Measurements from ENCODE around the gene SSBP3.
A peak's percentile ranks its signal among the peaks of the same experiment; 100 is the strongest.
"Not testable (repeated sequence)": the region's sequence is repeated elsewhere in the genome, so short reads cannot be mapped to it uniquely, and the experiment has no call there.

Gene SSBP3

DNA sequence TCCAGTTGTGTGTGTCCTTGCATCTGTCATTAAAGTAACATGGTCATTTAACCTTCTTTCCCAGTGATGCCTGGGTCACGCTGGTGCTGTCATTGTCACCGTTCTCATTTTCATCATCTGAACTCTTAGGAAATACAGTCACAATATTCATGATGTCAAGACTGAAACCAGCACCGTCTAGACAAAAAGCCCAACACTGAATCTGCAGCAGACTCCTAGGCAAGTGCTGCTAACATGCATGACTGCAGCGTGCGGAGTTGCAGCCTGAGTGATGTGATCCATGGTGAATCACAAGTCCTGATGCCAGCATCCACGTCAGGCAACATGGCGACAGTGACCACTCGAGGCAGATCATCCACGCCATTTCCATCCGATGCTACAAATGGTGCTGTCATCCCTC, 168.6 kb downstream of the SSBP3 start:
- no peak for DNase-seq

DNA sequence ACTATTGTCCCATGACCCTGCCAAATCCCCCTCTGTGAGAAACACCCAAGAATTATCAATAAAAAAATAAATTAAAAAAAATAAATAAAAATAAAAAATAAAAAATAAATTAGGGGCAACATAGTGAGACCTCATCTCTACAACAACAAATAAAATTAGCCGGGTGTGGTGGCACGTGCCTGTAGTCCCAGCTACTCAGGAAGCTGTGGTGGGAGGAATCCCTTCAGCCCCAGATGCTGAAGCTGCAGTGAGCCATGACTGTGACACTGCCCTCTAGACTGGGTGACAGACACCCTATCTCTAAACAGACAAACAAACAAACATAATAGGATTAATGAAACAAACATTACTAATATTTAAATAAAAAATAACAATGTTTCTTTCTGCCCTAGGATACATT, 171.9 kb downstream of the SSBP3 start:
- DNase-seq, result no peak

DNA sequence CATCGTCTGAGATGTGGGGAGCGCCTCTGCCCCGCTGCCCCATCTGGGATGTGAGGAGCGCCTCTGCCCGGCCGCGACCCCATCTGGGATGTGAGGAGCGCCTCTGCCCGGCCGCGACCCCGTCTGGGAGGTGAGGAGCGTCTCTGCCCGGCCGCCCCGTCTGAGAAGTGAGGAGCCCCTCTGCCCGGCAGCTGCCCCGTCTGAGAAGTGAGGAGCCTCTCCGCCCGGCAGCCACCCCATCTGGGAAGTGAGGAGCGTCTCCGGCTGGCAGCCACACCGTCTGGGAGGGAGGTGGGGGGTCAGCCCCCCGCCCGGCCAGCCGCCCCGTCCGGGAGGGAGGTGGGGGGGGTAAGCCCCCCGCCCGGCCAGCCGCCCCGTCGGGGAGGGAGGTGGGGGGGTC, 173.0 kb downstream of the SSBP3 start:
- DNase-seq, result not testable (repeated sequence)

DNA sequence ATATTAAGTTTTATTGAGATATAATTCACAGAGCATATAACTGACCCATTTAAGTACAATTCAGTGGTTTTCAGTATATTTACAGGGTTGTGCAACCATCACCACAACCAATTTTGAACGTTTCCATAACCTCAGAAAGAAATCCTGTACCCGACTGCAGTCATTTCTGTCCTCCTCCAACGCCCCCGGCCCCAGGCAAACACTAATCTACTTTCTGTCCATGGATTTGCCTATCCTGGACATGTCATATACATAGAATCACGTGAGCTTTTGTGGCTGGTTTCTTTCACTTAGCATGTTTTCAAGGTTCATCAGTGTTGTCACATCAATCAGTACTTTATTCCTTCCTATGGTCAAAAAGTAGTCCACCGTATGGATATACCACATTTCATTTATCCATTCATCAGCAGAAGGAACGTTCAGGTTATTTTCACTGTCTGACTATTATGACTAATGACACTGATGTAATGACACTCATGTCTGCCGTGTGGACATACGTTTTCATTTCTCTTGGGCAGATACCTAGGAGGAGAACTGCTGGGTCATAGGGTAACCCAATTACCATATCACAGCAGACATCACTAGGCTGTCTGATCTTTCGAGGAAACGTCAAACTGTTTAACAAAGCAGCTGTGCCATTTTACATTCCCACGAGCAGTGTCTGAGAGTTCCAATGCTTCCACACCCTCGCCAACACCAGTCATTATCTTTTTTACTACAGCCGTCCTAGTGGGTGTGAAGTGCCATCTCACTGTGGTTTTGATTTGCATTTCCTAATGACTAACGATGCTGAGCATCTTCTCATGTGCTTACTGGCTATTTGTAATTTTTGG, 175.5 kb downstream of the SSBP3 start:
- no peak for DNase-seq

DNA sequence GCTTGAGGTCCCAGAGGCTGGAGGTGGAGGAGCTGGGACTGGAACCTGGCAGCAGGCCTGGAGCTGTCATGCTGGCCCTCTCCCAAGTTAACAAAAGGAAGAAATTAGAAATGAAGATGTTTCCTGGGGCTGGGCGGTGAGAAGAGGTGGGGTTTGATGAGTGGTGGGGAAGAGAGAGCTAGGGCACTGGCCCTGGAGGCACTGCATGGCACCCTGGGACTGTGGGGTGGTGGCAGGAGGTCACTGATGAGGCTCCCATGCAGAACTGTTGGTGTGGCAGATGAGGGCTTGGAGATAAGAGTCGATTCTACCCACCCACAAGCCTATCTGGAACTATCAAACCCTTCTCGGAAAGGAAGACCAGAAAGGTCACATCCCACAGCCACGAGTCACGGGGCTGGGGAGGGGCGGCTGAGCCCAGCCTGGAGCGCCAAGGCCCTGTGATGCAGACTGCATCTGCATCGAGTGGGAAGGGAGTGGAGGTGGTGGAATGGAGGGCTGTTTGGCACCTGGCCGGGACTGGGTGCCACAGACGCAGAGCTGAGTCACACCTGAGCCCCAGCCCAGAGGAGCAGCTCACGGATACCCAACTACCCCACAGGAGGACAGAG, 176.8 kb downstream of the SSBP3 start:
- DNase-seq, result peak; percentile 61

DNA sequence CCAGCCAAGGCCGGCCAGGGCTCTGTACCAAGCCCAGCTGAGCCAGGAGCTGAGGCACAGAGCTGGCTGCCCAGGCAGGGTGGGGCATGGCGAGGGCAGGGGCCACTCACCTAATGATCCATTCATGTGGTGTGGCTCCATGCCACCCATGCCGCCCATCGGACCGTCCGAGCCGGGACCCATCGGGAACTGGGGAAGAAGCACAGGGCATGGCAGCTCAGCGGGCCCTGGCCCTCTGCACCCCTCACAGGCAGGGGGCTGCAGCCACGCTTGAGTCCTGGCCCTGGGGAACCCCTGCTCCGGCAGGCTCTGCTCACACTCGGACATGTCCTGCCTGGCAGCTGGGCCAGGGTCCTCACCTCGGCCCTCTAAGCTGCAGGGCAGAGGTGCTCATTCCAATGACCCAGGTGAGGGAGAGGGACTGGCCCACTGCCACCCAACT, 177.5 kb downstream of the SSBP3 start:
- no peak for DNase-seq

DNA sequence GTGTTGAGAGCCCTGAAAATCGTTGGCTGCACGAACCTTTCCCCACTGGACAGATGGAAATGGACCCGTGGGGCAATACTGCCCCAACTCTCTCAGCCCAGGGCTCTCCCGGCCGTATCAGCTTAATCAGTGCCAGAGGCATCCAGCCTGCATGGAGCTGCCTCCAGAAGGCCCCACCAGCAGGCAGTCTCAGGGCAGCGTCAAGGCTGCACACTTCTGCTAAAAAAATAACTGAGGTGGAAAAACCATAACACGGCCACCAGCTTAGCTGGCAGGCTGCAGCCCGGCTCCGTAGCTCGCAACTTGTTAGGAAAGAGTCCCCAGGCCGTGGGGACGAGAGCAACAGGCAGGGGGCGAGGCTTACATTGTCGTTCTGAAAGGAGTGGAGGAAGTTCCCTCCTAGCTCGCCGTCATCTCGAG, 178.3 kb downstream of the SSBP3 start:
- no peak for DNase-seq

DNA sequence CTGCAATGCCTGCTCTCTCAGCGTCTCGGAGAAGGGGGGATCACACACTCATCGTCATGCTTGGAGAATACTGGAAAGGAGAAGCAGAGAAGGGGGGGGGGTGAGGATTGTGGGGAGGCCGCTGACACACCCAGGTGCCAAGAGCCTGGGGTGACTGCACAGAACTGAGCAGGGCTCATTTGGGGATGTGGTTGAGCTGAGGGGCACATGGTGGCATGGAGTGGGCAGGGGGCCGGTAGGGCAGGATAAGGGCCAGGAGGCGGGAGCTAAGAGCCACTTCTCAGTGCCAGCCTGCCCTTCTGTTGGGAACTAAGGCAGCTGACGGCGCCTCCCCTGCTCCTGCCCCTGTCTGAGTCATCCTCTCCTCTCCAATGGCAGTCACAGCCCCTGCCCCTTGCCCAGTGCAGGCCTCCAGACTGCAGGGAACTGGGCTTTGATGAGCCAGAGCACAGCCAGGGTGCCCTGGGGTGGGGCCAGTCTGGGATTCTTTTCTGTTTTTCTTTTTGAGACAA, 179.0 kb downstream of the SSBP3 start:
- DNase-seq, result peak; percentile 75

DNA sequence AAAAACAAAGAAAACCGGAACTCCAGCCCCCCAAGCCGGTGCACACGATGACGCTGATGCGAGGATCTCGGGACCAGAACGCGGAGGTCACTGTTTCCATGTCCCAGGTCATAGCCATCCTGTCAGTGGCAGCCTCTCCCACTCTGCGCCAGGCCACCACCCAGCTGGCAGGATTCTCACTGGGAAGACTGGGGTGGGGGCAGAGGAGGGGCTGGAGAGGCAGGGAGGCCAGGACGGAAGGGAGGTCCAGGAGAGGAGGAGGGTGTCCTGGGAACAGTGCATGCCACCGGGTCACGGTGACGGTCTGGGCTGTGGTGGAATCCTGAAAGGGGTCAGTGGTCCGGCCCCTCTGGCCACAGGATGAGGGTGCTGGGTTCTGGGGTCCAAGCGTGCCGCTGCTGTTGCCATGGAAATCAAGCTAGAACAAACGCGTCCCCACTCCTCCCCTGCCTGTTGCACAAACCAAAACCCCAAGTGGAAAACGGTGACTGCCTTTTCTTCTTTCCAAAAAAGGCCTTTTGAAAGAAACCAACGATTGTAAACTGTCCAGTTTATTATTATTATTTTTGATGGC, 180.1 kb downstream of the SSBP3 start:
- DNase-seq, result no peak

DNA sequence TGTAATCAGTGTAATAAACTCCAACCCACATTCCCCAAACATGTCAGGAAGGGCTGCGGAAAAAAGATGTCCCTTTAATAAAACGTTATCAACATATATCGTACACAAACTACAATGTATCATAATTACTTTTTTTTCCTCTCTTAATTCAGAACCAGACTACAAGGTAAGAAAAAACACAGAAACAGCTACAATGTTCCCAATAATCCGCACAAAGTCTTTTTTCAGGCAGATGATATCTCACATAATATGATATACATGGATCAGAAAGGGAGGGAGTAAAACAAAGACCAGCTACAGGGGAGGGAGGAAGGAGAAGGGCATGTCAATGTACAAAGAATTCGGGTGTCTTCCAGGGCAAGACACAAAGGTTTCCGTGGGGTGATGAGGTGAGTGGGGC, 180.8 kb downstream of the SSBP3 start:
- DNase-seq, result no peak

DNA sequence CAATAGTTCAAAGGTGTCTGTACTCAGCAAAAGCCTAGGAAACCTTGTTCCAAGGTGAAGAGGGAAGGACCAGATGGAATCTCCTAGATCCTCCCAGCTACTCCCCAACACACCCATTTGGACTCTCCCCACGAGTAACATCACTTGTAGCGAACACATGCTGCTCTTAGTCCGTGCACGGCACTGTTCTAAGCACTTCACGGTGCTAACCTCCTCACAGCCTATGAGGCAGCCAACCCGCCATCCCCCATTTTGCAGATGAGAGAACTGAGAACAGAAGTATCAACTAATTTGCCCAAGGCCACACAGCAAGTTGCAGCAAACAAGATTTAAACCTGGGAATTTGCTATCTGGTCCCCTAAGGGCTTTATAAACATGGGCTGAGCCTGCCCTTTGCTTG, 182.0 kb downstream of the SSBP3 start:
- no peak for DNase-seq

DNA sequence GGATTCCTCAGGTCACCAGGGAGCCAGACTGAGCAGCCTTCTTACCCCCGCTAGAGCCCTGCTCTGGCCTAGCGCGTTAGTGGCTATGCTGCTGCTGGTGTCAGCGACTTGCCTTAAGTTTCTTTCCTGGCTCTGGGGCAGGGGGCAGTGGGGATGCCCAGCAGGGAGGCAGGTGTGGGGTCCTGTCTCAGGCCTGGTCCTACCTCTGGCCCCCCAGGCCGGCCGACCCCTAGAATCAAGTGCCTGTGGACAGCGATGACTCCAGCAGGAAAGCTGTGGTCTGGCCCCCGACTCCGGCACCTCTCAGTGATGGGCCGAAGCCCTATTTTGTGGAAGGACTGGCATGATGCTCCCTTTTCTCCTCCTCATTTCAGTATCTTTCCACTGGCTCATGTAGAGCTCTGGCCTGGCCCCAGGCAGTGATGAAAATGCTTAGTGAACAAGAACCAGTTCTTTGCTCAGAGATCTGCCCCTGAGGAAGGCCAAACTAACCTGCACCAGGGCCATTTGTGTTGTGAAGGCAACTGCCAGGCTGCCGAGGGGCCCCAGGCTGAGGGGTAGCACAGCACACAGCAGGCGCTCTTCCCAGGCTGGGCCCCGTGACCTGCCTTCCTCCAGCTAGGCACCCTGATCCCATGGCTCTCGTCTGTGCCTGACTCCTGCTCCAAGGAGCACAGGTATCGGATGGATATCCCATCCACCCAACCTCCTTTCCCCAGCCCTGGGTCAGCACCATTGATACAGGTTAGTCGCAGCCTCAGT, 182.6 kb downstream of the SSBP3 start:
- no peak for DNase-seq

DNA sequence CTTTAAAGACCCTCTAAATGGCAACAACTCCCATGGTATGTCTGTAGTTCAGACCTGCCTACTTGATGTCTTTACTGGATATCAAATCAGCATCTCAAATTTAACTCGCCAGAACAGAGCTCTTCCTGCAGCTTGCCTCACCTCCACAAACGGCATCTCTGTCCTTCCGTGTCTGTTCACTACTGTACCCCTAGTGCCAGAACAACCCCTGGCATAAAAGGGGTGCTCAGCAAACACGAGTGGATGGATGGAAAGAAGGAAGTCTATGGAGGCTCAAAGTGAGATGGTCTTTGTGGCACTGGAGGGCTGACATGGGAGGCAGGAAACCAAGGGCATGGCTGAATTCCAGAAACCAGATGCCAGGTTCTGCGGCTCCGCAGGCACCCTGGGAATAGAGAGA, 183.5 kb downstream of the SSBP3 start:
- DNase-seq, result no peak

DNA sequence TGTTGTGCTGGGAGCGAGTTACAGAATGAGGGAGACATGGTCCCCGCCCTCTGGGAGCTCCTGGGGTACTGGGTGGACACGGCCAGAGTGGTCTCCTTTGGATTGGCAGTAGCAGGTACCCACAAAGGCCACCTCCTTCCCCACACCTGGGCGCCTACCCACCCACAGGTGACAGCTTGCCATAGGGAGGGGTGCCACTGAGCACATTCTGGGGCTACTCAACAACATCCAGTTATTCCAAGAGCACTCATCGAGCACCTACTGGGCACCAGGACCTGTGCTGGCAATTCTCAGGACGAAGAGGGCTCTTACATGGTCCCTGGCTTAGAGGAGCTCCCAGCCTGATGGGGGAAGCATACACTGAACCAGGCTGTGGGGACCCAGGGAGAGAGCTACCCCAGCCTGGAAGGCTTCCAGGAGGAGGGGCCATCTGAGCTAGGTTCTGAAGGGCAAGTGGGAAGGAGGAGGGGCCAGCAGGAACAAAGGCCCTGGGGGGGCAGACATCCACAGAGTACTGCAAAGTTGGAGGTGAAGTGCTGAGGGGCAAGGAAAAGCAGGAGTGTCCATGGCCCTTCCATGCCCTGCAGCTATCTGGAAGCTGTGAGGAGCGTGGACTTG, 184.2 kb downstream of the SSBP3 start:
- no peak for DNase-seq

DNA sequence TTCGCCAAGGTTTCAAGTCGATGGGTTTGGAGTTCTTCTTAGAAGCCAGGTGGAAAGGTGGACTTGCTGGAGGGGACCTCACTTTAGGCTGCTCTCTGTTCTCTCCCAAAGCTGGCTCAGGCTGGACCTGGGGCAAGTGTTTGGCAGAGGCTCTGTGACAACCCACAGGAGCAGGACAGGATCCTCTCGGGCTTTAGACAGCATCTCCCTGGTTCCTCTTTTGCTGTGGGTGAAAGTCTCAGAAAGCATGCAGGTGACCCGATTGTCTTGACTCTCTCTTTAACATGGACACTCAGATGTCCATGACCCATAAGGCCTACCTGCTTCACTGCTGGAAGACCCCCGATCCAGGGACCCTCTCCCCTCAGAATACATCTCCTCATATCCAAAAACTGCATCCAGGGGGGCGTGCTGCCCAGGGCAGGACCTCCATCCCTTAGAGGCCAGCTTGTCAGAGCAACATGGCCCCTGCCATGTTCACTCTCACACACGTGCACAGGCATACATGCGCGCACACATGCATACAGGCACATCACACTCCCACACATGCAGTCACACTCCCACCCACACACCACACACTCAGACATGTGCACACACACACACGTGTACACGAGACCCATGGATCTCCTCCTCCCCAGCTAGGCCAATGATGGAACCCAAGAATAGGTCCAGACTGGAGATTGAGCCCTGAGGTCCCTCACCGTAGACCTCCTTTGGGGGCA, 184.9 kb downstream of the SSBP3 start:
- DNase-seq, result no peak

DNA sequence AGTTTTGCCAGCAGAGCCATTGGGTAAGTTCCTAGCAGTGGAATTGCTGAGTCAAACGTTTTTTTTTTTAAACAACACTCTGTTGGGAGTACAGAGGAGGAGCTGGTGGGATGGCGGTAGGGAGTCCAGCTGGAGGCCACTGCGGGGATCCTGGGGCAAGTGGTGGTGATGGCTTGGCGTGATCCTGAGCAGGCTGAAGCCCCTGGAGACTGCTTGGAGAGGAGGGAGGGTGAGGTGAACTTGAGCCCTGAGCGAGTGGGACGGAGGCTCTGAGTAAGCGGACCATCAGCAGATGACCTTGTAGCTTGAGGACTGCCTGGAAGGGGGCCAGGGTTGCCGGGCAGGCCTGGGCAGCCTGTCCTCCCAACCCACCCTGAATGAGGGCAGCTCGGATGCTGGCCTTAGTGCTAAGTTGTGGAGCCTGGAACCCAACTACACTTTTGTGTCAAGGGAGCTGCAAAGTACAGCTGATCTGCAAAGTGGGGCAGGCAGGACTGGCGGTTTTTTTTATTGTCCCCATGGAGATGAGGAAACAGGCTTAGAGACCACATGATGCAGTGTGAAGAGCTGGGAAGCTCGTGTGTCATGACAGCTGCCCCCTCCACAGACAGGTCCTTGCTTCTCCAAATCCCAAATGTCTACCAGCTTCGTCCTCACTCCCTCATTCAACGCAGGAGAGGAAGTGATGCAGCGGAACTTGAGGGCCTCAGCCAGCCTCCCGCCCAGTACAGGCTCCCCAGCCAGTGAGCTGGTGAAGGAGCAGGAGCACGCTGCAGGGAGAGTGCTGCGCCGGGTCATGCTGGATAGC, 186.0 kb downstream of the SSBP3 start:
- no peak for DNase-seq

DNA sequence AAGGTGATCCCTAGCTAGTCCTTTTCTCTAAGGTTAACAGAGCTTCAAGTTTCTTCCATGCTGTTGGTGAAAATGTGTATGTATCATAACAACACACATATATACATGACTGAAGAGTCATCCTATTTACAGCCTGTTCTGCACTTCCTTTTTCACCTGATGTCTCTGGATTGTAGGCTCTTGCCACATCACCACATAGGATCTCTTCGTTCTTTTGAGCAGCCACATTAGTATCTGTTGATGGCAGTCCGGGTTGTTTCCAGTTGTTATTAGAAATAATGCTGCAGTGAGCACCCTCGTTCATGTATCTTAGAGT, 186.5 kb downstream of the SSBP3 start:
- DNase-seq, result no peak

DNA sequence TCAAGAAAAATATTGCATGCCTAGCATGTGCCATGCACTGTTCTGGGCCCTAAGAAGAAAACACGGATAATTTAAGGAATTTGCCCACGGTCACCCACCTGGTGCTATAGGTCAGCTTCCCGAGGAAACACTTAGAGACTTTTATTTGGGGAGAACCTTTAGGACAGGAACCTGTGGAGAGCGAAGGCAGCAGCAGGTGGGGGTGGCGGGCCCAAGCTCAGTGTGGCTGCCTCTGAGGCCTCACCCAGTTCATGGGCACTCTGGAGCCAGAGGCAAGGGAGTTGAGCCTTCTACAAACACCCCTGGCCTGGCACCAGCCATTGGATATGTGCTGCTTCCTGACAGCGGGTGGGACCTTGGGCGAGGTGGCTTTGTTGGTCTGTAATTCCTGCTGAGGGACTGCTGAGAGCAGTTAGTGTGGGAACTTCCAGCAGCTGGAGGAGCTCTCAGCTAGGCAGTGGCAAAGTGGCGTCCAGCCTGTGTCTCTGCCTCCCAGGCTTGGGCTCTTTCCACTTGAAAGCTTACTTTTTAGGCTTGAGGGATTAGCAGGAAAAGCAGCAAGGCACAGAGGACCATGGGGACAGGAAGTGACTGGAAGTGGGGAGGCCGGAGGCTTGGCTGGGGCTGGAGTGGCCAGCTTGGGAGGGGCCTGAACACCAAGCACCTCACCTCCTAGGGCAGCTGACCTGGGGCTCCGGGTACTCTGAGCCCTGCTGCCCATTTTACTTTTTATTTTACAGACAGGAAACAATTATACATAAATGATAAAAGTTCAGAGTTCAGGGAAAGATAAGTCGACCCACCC, 187.1 kb downstream of the SSBP3 start:
- no peak for DNase-seq

DNA sequence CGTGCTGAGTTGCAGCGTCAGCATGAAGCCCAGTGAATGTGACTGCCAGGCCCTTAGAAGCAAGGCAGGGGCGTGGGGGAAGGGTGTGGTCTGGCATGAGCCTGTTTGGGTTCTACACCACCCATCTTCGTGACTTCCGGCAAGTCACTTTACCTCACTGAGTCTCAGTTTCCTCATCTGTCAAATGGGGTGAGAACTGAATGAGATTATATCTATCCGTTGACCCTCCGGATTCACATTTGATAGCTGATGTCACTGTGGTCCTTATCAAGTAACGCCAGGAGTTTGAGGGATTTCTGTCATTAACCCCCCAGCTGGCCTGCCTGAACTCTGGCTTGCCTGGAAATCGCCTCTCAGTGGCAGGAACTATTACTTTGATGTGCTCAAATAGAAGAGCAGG, 190.7 kb downstream of the SSBP3 start:
- no peak for DNase-seq

DNA sequence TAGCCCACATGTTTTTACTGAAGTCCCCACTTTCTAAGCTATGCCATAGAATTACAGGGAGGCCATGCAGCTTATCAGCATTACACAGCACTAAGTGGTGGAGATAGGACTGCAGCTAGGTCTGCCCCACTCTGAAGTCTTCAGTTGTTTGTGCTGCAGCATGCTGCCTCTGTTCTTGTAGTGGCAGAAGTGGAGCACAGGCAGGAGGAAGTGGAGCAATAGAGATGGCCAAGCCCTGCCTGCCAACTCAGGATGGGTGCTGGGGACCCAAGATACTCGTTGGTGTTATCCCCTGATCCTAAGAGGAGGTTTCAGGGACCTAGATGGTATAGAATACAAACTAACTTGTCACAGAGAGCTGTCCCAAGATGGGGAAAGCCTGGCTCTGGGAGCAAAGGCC, 193.3 kb downstream of the SSBP3 start:
- no peak for DNase-seq

DNA sequence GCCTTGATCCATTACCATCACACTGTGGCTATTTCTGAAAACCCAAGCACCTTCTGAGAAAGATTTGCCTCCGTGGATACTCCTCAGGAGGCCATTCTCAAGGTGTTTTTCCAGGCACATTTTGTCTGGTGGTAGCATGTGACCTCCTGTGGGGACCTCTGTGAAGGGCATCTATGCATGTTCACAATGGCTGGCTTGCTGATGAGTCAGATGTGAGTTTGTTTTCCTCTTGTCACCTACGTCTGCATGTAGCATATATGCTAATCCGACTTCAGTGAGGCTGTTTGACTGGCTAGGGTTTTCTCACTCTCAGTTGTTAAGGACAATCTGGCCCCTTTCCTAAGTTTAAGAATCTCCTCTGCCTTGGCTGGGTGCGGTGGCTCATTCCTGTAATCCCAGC, 198.3 kb downstream of the SSBP3 start:
- not testable (repeated sequence) for DNase-seq
